HCT116 (cell line): ENCODE results near the gene PPP1R1B.

Experiments used
- CTCF ChIP-seq, 3 experiments: fragments of 200-600 bp in 1 of 3; sonication (generic) in 1 of 3; IDR thresholded peaks in 2 of 3; conservative IDR thresholded peaks in 1 of 3; 2 replicates each; pipeline ENCODE4 v1.5.1; 2012 to 2017; ENCODE audit warnings: low read depth in 2 of 3, low read length in 2 of 3, antibody characterized with exemption in 1 of 3, borderline replicate concordance in 1 of 3, control low read depth in 1 of 3, mild to moderate bottlenecking in 1 of 3, mixed read lengths in 1 of 3, mixed run types in 1 of 3, moderate library complexity in 1 of 3; ENCODE audit not compliant: insufficient read depth in 1 of 3
- EGR1 ChIP-seq: IDR thresholded peaks from 2 replicates; pipeline ENCODE4 v1.6.1; 2012; ENCODE audit warnings: low read depth
- EZH2phosphoT487 ChIP-seq: fragments of 200-600 bp; IDR thresholded peaks from 2 replicates; pipeline ENCODE4 v1.6.1; 2018; ENCODE audit warnings: antibody characterized with exemption, borderline replicate concordance
- JUND ChIP-seq: IDR thresholded peaks from 2 replicates; pipeline ENCODE4 v1.6.1; 2012
- POLR2A ChIP-seq: IDR thresholded peaks from 2 replicates; pipeline ENCODE4 v1.7.0; 2011; ENCODE audit warnings: borderline replicate concordance; ENCODE audit not compliant: insufficient read depth, insufficient read length; ENCODE audit errors: extremely low read depth
- POLR2AphosphoS5 ChIP-seq: IDR thresholded peaks from 2 replicates; pipeline ENCODE4 v1.6.1; 2011; ENCODE audit warnings: mild to moderate bottlenecking, low read depth, low read length, moderate library complexity
- RAD21 ChIP-seq: IDR thresholded peaks from 2 replicates; pipeline ENCODE4 v1.6.1; 2012; ENCODE audit warnings: low read depth, mild to moderate bottlenecking
- REST ChIP-seq: IDR thresholded peaks from 2 replicates; pipeline ENCODE4 v1.6.1; 2012; ENCODE audit warnings: low read depth
- SP1 ChIP-seq: IDR thresholded peaks from 2 replicates; pipeline ENCODE4 v1.6.1; 2012; ENCODE audit warnings: low read depth
- SRF ChIP-seq: IDR thresholded peaks from 2 replicates; pipeline ENCODE4 v1.6.1; 2012; ENCODE audit warnings: low read depth
- TCF7L2 ChIP-seq: IDR thresholded peaks from 2 replicates; pipeline ENCODE4 v1.7.0; 2011; ENCODE audit warnings: borderline replicate concordance, inconsistent platforms; ENCODE audit not compliant: insufficient read depth, insufficient read length; ENCODE audit errors: extremely low read depth
- YY1 ChIP-seq: IDR thresholded peaks from 2 replicates; pipeline ENCODE4 v1.6.1; 2011; ENCODE audit warnings: low read length, low read depth, moderate library complexity, mild to moderate bottlenecking; ENCODE audit not compliant: insufficient replicate concordance; ENCODE audit errors: extremely low read depth
- ZFX ChIP-seq: fragments of 450-650 bp; IDR thresholded peaks from 2 replicates; pipeline ENCODE4 v1.6.1; 2017
- ZNF274 ChIP-seq: fragments of 200-500 bp; sonication (Bioruptor generic); IDR thresholded peaks from 2 replicates; pipeline ENCODE4 v1.6.1; 2014; ENCODE audit warnings: mild to moderate bottlenecking, low read depth, low read length, inconsistent platforms

- TF ChIP-seq POLR2AphosphoS5 (no peak), EGR1 (no peak), CTCF (IDR thresholded peaks at IDR 0.05 in 2 of 3, conservative IDR thresholded peaks at IDR 0.05 in 1 of 3; ENCODE audit: borderline replicate concordance in 1 of 3, insufficient read depth in 1 of 3, low read depth in 2 of 3, low read length in 2 of 3) (no peak), YY1 (no peak), ZNF274 (no peak), EZH2phosphoT487 (no peak), POLR2A (no peak), ZFX (no peak), RAD21 (no peak), SRF (no peak), TCF7L2 (no peak), SP1 (no peak), JUND (no peak), REST (no peak)
Measured at GRCh38 chr17:39642291-39643074, 15.7 kb downstream of the PPP1R1B start.
